Activated naive CD4-positive, alpha-beta T cell treated with anti-CD3 and anti-CD28 coated beads, Interleukin-2, amount 50 U/mL, for 72 hours (primary cell): ENCODE measurements around the gene NPSR1. TPM values are rescaled to one million over a fixed set of nuclear protein-coding genes. Genes with fewer than 3 reads are reported as not detected.
"Not testable (repeated sequence)": the region's sequence is repeated elsewhere in the genome, so short reads cannot be mapped to it uniquely, and the experiment has no call there.

ENCODE experiments used
- ATAC-seq, 2 donors: fragments of 150-1000 bp; cut with Tn5 transposase; 2 replicates each; pipeline ENCODE4 v1.10.0; 2021; ENCODE audit warnings: mild to moderate bottlenecking in 2 of 2, moderate library complexity in 2 of 2
- DNase-seq, 2 donors: peaks; one replicate each; pipeline ENCODE4 v3.0.0; 2021 to 2022; ENCODE audit warnings: low spot score in 2 of 2
- H3K27ac Mint-ChIP-seq, 2 donors: one replicate each; pipeline ENCODE4 v1.8.0; 2022; ENCODE audit warnings: mild to moderate bottlenecking in 2 of 2, mixed read lengths in 2 of 2
- H3K36me3 Mint-ChIP-seq, 2 donors: one replicate each; pipeline ENCODE4 v1.8.0; 2022; ENCODE audit warnings: mixed read lengths in 2 of 2
- H3K9me3 Mint-ChIP-seq, 2 donors: one replicate each; pipeline ENCODE4 v1.8.0; 2022; ENCODE audit warnings: mixed read lengths in 2 of 2
- total RNA-seq, 2 donors: library from RNA; stranded (reverse); gene quantifications; one replicate each; pipeline ENCODE4 v1.2.3, GENCODE V29; 2022

The NPSR1 gene
- total RNA-seq, 2 donors from 2014 or later, result not detected

DNA sequence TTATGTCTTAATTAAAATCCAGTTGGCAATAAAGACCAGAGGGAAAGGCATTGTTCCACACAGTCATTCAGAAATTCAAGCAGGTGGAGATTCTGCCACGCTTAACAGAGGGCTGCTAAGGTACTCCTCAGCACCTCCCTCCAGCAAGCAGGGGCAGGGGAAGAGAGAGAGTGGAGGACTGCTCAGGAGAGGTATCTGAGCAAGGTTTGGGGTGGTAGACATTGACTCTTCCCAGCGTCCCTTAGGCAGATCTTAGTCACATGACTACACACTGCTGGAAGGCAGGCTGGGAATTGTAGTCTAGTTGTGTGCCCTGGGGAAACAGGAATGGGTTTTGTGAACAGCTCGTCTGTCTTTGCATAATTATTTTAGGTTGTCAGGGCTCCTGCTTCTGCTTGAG, 181.6 kb downstream of the NPSR1 start:
- H3K27ac Mint-ChIP-seq, result no peak overlapping the region
- ATAC-seq (no peak), DNase-seq (no peak)
- no peaks in the 10 kb centered on the region for H3K36me3 Mint-ChIP-seq
- H3K9me3 Mint-ChIP-seq, result no peaks in the 10 kb centered on the region

DNA sequence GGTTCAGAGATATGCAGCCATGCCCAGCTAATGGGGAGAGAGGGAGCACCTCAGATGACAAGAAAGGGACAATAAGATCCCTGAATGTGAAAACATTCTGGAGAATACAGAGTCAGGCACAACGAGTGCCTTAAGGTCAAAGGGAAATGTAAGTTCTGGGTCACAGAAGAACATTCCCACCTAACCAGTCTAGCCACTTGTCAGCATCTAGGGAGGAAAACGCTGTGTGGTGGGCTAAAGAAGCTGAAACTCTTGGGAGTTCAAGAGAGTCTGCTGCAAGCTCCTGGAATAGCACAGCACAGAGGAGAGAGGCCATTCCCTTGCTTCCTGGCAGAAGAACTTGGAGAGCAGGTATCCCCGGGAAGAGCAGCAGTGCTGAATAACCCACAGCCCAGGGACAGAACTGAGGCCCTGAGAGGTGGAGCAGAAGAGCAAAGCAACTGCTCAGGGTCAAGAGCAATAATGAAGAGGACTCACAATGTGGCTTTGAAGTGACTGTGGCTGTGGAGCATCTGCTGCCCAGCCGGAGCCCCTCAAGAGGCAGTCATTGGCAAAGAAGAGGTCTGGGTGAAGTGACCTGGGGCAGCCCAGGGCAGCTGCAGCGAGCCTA, 182.3 kb downstream of the NPSR1 start:
- no peak overlapping the region for H3K27ac Mint-ChIP-seq
- no peaks in the 10 kb centered on the region for H3K9me3 Mint-ChIP-seq
- no peak for DNase-seq

DNA sequence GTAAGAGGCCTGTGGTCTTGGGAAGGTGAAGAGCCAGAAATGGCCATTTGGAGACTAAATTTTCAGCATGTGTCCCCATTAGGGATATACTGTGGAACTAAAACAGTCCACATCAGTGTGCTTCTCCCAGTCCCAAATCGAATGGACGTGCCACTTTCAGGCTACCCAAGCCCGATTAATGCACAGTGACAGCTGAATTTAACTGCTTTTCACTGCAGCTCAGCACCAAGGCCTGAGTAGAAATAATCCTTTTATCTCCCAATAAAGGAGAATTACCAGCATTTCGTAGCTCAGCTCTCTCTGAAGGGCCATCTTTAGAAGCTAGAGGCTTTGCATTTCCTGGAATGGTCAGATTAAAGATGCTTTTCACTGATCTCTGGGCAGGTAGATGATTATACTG, 183.3 kb downstream of the NPSR1 start:
- no peak for DNase-seq
- no peak for ATAC-seq
- Mint-ChIP-seq H3K36me3 (no peaks in the 10 kb centered on the region), H3K9me3 (no peaks in the 10 kb centered on the region), H3K27ac (no peak overlapping the region)

More for the DNA sequence above, 182.3 kb downstream of the NPSR1 start:
- ATAC-seq, result no peak
- no peaks in the 10 kb centered on the region for H3K36me3 Mint-ChIP-seq

DNA sequence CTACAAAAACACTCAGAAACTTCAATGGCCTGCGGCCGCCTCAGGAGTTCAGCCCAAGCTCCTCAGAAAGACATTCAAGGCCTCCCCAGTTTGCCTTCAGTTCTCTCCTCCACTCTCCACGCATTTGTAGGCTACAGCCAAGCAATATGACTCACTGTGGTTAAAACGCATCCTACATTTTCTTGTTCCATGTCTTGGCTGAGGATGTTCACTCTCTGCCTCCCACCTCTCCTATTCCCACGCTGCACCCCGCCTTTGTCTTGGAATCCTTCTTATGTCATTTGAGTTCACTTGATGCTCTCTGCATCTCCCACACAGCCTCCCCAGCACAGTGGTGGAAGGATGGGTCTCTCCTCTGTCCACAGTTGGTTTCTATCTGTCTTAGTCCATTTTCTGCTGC, 184.8 kb downstream of the NPSR1 start:
- no peaks in the 10 kb centered on the region for H3K36me3 Mint-ChIP-seq
- H3K27ac Mint-ChIP-seq, result no peak overlapping the region
- ATAC-seq, result no peak
- no peak for DNase-seq
- H3K9me3 Mint-ChIP-seq, result no peaks in the 10 kb centered on the region

DNA sequence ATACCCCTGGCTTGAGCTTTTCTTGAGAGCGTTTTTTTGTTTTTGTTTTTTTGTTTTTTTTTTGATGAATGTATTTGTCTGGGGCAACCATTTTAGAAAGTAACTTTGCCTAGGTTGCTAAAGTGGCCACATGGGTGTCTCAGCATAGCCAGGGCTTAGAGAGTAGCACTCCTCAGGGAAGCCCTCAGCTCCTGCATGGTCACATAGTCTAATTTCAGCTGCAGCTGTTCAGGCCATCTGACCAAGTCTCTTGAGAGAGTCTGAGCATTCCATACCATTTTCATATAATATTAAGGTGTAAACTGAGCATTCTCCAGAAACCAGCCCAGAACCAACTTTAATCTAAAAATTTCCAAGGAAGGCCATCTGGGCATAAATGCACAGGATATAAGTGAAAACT, 186.4 kb downstream of the NPSR1 start:
- no peak for DNase-seq
- H3K9me3 Mint-ChIP-seq, result no peaks in the 10 kb centered on the region
- H3K36me3 Mint-ChIP-seq, result no peaks in the 10 kb centered on the region
- no peak for ATAC-seq
- H3K27ac Mint-ChIP-seq, result no peak overlapping the region

DNA sequence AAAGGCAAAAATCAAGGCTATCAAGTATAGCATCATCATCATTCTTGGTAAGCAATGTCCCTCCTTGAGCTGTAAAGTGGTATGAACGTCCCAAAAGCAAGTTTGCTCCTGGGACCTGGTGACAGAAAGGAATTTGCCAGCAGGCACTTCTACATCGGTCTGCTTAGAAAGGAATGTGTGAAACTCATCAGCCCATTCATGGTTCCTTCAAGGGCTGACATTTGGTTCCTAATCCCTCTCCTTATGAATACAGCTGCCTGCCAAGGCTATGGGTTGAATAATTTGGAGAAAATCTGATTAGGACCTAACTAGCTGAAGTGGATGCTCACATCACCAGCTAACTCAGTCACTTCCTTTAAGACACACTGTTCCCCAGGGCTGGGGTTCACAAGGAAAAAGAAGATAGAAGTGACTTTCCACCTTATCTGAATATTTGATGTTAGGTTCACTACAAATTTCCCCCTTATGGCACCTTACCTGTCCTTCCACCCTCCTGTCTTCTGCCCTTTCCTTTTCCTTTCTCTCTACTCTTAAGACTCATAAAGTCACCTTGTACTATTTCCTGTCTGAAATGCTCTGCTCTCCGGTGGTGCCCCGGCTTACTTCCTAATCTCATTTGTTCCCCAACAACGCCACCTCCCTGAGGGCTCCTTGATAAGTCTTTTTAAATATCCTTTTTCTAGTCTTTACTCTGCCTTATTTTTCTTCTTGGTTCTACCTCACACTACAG, 187.1 kb downstream of the NPSR1 start:
- Mint-ChIP-seq H3K36me3 (no peaks in the 10 kb centered on the region), H3K9me3 (no peaks in the 10 kb centered on the region), H3K27ac (no peak overlapping the region)
- no peak for DNase-seq
- no peak for ATAC-seq

DNA sequence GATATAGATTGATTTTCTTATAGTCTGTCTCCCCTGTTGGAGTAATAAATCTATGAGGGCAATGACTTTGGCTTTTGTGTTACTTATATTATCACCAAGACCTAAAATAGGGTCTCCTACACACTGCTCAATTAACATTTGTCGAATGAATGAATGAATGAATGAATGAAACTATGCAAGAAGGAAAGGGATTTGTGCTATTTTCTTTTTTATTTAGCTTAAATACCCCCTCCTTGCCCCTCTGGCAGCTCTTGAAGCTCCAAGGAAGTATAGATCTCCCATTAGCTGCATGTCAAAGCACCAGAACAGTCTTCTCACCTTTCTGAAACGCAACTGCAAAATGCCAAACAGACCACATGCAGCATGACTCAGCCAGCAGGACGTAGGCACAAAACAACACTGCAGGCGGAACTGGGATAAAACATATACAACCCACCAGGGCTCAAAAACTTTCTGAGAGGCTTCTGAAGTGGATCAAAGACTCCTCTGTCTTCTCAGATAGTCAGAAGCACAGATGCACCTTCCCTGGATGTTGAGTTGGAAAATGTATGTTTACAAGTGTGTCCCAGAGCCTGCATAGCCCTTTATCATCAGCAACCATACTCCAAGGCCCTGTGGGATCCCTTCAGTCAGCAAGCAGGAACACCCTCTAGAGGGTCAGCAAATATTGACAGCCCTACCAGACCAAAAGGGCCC, 187.8 kb downstream of the NPSR1 start:
- ATAC-seq (no peak), DNase-seq (no peak)
- H3K36me3 Mint-ChIP-seq, result no peaks in the 10 kb centered on the region
- H3K27ac Mint-ChIP-seq, result no peak overlapping the region
- H3K9me3 Mint-ChIP-seq, result no peaks in the 10 kb centered on the region

DNA sequence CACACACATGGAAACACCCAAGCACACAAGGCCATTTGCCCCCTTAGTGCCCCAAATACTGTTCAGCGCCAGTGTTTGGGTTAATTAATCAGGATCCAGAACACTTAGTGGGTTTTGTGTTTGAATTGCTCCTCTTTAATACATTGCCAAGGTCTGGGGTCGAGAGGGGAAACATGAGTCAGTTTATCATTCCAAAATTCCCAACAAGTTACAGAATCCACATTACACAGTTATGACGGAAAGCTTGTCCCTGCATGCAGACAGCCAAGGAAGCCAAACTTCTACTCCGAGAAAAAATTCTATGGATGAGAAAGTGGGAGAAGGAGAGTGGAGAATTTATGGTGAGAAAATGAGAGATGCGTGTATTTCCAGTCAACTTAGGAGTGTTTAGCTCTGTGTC, 189.0 kb downstream of the NPSR1 start:
- Mint-ChIP-seq H3K36me3 (no peaks in the 10 kb centered on the region), H3K9me3 (no peaks in the 10 kb centered on the region), H3K27ac (no peak overlapping the region)

DNA sequence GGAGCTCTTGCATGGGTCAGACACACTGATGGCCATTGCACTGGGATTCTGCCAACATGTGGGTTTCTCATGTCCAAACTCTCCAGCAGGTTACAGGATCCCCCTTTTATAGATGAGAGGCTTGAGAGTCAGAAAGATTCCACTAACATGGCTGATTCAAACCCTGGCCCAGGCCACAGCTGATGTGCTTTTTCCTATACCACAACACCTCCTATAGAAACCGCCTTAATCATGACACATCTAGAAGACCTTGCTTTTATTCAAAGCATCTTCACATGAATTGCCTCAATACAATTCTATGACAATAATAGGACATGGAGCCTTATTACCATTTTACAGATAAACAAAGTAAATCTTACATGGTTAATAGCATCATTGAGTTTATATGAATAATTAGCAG, 190.7 kb downstream of the NPSR1 start:
- ATAC-seq (peak in 1 of 2 donors; percentile 63), DNase-seq (no peak)
- Mint-ChIP-seq H3K9me3 (no peaks in the 10 kb centered on the region), H3K36me3 (no peaks in the 10 kb centered on the region), H3K27ac (no peak overlapping the region)

More for the DNA sequence above, 189.0 kb downstream of the NPSR1 start:
- DNase-seq (no peak), ATAC-seq (no peak)

DNA sequence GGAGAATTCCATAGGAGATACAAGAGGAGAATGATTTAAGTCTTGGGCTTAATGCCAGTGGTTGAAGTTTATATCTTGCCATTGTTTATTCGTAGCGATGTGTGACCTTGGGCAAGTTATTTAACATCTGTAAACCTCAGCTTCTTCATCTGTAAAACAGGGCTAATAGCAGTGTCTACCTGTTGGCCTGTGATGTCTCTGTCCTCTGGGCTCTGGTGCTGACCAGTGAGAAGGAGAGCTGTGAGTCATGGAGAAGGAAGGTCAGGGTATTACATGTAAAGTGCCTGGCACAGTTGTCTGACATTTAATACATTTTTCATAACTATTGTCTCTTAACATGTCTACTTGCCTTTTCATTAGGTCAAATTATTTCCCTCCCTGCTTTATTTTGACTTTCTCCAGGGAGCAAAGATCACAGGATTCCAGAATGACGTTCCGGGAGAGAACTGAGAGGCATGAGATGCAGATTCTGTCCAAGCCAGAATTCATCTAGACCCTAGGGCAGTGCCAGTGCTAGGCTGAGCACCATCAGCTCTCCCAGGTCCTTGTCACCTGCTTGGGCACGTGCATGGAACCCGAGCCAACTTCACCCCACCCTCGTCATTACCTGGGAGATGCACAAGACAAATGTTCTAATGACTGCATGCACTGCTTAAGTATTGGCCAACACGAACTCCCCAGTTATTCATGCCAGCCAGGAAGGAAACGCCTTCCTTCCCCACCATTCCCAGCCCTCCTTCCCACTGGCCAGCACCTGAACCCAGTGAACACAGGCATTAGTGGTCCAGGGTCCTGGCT, 191.3 kb downstream of the NPSR1 start:
- Mint-ChIP-seq H3K36me3 (no peaks in the 10 kb centered on the region), H3K27ac (no peak overlapping the region), H3K9me3 (no peaks in the 10 kb centered on the region)
- no peak for DNase-seq
- no peak for ATAC-seq

DNA sequence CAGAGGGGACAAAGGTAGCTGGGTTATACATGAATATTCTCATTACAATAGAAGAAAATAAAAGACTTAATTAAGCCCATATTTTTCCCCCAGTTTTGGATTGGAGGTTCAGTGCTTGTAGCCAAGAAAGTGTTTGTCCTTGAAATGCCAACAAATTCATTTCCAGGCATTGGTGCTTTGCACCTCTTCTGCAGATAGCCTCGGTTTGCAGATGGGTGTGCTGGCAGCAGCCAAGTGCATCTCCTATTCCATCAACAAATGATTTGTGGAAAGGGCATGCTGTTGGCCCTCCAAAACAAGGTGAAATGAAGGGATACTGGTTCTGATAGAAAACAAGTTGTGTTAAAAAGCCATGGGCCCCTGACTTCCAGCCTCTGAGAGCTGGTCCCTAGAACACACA, 192.0 kb downstream of the NPSR1 start:
- H3K9me3 Mint-ChIP-seq, result no peaks in the 10 kb centered on the region
- no peak overlapping the region for H3K27ac Mint-ChIP-seq
- H3K36me3 Mint-ChIP-seq, result no peaks in the 10 kb centered on the region
- ATAC-seq (no peak), DNase-seq (no peak)

DNA sequence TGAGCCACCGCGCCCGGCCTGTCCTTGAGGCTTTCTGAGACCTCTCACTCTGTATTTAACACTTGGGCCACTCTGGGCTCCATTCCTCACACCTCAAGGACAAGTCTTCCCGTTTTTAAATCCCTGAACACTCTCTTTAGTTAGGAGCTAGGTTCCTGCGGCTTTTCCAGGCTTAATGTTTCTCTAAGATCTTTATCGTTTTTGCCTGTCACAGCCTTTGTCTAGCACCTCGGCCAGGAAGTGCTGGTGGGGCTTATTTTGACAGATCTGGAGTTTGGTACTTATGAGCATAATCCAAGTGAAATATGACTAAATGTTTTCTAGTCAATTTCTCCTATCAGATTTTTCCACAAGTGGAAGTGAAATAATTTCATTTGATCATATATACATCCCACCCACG, 192.7 kb downstream of the NPSR1 start:
- Mint-ChIP-seq H3K36me3 (no peaks in the 10 kb centered on the region), H3K27ac (no peak overlapping the region), H3K9me3 (no peaks in the 10 kb centered on the region)
- no peak for ATAC-seq
- no peak for DNase-seq

DNA sequence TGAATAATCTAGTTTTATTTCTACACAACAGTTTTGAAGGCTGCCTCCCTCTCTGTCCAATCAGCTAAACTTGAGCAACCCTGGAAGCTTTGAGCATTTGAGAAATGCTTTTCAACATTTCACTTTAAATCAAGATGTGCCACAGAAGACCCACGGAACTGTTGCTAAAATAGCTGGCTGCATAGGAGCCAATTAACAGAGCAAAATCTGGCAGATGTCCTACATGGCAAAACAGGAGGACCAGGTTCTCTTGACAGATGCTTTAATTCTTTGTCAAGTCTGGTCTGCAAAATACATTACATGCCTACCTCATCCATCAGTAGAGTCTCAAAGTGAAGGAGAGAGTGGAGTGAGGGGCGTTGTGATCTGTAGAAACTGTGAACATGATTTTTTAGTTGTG, 193.4 kb downstream of the NPSR1 start:
- no peaks in the 10 kb centered on the region for H3K36me3 Mint-ChIP-seq
- H3K27ac Mint-ChIP-seq, result no peak overlapping the region
- no peaks in the 10 kb centered on the region for H3K9me3 Mint-ChIP-seq
- no peak for DNase-seq
- ATAC-seq, result no peak

DNA sequence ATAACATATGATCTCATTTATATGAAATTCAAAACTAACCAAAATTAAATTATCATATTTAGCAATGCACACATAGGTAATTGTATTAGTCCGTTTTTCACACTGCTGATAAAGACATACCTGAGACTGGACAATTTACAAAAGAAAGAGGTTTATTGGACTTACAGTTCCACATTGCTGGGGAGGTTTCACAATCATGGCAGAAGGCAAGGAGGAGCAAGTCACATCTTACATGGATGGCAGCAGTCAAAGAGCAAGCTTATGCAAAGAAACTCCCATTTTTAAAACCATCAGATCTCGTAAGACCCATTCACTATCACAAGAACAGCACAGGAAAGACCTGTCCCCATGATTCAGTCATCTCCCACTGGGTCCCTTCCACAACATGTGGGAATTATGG, 200.4 kb downstream of the NPSR1 start:
- not testable (repeated sequence) for DNase-seq, ATAC-seq, H3K36me3 Mint-ChIP-seq, H3K27ac Mint-ChIP-seq
- peaks cover 5 to 15% of the 10 kb centered on the region in 2 donors for H3K9me3 Mint-ChIP-seq

DNA sequence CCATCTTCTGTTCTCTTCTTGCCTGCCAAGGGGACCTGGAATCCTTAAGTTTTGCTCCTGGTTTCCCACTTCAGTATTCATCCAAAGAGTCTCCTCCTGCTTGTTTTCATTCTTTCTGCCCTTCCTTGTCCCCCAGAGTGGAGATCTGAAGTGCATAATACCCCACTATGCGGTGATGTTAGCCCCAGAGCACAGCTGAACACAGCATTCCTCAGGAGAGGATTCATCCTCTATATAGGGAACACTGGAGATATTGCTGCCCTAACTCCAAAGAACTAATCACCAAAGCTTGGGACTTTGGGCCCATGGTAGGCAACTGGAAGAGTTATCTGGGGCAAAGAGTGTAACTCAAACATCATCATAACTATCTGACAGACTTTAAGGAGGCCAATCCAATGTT, 201.3 kb downstream of the NPSR1 start:
- not testable (repeated sequence) for H3K27ac Mint-ChIP-seq

DNA sequence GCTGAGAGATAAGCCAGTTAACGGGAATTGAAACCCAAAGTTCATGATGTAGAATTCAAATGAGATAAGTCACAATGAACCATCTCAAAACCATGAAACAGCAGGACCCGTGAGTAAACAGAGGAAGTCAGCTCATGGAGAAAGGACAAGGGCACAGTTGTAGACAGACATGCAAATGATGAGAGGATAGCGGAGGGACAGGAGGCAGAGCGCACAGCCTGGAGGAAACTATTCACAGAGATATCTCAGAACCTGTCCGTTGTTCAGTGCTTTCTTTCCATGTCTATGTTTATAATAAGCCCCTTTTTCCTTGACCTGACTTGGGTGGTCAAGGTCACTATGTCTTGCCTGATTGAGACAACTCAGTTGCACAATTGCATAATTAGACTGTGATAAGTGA, 208.2 kb downstream of the NPSR1 start:
- DNase-seq, H3K36me3 Mint-ChIP-seq, ATAC-seq, H3K27ac Mint-ChIP-seq: not testable (repeated sequence)
- peaks cover 8 to 16% of the 10 kb centered on the region in 2 donors for H3K9me3 Mint-ChIP-seq

More for the DNA sequence above, 201.3 kb downstream of the NPSR1 start:
- peaks cover 5 to 15% of the 10 kb centered on the region in 2 donors for H3K9me3 Mint-ChIP-seq
- not testable (repeated sequence) for DNase-seq, ATAC-seq, H3K36me3 Mint-ChIP-seq

DNA sequence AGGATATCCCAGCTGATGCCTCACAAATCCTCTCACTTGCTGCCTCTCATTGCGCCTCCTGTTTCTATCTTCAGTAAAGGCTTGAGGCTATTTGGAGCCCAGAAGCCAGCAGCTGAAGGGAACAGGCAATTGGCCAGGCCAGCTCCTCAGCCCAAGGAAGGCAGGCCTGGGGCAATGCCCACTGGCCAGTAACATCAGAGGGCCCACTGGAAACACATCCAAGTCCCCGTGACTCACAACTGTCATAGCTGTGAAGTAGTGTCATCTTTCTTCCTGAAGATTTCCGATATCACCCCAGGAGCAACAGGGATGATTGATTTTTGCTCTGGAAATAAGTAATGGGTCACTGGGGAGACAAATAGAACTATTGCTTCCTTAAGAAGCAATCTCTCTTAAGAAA, 209.3 kb downstream of the NPSR1 start:
- not testable (repeated sequence) for DNase-seq, ATAC-seq, H3K36me3 Mint-ChIP-seq, H3K27ac Mint-ChIP-seq
- peaks cover 9 to 17% of the 10 kb centered on the region in 2 donors for H3K9me3 Mint-ChIP-seq
